Activated CD4-positive, alpha-beta T cell treated with anti-CD3 and anti-CD28 coated beads, Interleukin-2, amount 50 U/mL, for 1 hour (primary cell): ENCODE measurements around the gene FST.
A peak's percentile ranks its signal among the peaks of the same experiment; 100 is the strongest.

ENCODE experiments used
- DNase-seq: peaks from one replicate; pipeline ENCODE4 v3.0.0-alpha.2; 2020

FST gene

GRCh38 chr5:53475320-53475719, 5.1 kb upstream of the FST start:
- DNase-seq, result no peak

DNA sequence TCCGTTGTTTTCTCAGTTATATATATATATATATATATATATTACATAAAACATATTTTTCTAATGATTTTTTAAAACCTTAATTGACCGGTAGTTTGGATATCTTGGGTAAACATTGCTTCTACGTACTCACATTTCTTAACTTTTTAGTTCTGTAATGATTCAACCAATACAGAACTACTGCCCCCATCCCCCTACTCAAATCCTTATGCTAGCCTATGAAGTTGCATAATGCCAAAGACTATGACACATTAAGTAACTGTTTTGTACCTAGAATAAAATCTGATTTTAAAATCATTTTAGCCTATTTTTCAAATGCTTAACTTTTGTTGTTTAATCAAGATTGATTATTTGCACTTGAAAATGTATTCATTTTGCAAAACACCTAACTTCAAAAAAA, 4.4 kb upstream of the FST start:
- no peak for DNase-seq

DNA sequence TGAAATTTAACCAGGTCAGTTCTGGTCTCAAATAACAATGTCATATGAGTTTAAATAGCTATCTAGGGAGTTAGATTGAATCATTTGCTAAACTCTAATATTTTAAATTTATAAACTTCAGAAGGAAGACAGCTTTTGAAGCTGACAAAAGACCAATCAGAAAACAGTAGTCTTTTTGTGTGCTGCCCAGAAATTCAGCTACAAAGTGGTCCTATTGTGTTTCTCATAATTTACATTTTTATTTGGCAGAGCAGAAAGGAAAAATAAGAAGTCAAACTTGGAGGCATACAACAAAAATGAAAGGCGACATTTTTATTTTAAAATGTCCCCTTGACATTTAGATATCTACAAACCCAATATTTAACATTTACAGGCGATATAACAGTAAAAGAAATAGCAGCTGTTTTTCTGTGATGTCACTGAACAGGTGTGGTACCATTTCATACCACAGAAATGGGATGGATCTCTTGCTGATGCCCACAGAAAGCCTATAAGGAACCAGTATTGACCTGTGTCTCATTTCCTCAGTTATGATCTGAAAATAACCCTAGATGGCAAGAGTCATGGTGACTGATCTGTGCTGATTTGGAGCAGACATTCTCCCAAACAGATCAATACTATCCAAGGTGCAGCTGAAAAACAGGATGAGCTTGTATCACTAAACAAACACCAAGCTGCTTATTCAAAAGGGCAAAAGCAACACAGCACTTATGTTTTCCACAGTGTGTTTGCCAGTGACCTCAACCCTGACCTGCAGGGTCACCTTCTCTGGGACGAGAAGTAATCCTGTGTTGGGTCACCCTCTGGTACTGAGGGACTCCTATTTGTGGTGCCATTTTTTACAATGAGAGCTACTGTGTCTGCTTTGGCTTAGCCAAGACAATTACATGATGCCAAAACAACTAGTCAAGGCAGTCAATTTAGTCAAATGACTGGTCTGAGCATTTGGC, 3.6 kb upstream of the FST start:
- DNase-seq, result no peak

- DNase-seq, result no peak
Observed at GRCh38 chr5:53478411-53479044, 1.9 kb upstream of the FST start.

DNA sequence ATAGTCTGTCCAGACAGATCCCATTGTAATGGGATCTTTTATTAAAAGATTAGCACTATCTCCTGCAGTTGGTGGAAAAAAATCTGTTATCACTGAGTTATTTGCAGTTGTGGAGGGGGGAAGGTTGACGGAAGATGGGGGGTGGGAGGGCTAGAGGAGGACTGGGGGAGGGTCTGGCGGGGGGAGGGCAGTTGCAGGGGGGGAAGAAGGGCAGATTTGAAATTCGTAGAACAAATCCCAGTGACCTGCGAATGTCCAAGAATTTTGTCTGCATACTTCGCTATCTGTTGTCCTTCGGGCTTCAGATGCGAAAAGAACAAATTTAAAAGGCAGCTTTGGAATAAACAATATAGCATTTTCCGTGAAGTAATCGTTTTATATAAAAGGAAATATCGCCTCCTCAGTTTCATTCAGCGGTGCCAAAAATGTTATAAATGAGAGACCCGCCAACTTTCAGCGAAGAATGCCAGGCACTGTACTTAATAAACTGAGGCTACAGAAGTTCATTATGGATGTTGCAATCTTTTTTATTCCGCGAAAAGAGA, 1.3 kb upstream of the FST start:
- no peak for DNase-seq

DNA sequence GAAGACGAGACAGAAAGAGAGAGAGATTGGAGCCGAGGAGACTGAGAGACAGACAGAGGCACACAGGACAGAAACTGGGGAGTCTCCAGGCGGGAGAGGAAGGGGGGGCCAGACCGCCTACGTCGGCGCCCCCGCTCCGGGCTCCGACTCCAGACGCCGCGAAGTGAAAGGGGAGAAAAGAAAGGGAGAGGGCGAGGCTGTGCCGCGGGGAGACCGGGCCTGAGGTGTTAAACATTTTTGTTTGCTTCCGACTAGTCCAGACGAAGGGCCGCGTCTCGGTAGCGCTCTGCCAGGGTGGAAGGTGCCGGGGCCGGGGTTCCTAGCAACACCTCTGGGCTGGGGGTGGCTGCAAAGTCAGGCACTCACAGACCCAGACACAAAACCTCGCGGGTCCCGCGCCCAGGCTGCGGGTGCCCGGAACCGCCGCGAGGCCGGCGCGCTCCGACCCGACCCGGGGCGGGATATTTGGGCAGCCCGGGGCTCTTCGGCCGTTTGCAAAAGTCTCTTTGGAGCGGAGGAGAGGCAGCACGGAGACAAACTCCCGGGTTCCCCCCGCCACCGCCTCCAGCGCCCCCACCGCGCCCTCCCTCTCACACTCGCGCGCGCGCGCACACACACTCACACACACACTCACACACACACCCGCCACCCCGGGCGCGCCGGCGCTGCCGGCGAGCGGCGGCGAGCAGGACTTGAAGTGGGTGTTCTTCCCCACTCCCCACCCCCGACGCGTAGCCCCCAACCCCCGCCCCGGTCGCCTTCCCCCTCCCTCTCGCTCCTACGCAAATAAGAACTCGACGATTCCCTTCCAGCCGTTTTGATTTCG, 626 bp upstream of the FST start:
- DNase-seq, result no peak

GRCh38 chr5:53481159-53481886, 894 bp downstream of the FST start:
- DNase-seq, result no peak

- DNase-seq, result peak; percentile 42
Observed at GRCh38 chr5:53481887-53482716, 1.7 kb downstream of the FST start.

DNA sequence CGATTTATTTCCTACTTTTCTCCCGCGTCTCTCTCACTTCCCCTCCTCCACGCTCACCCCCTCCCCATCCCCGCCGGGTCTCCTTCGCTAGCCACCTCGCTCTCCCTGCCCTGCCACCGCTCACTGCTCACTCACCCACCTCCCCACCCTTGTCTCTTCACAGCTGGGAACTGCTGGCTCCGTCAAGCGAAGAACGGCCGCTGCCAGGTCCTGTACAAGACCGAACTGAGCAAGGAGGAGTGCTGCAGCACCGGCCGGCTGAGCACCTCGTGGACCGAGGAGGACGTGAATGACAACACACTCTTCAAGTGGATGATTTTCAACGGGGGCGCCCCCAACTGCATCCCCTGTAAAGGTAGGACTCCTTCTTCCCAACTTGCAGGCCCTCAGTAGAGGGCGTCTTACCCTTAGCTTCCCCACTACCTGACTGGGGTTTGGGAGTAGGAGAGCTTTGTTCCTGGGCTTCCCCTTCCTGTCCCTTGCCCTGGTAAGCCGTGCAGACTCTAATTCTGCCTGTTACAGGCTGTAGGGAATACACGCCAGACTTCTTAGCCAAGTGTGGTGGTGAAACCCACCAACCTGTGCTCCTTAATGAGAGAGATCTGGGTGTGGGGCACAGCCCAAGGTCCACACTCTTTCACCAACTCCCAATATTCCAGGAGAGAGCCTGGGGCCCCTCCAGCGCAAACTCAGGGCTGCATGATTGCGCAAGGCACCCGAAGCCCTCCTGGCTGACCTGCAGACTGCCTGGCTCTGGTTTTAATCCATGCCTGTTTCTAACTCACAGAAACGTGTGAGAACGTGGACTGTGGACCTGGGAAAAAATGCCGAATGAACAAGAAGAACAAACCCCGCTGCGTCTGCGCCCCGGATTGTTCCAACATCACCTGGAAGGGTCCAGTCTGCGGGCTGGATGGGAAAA, 2.5 kb downstream of the FST start:
- DNase-seq, result no peak

DNA sequence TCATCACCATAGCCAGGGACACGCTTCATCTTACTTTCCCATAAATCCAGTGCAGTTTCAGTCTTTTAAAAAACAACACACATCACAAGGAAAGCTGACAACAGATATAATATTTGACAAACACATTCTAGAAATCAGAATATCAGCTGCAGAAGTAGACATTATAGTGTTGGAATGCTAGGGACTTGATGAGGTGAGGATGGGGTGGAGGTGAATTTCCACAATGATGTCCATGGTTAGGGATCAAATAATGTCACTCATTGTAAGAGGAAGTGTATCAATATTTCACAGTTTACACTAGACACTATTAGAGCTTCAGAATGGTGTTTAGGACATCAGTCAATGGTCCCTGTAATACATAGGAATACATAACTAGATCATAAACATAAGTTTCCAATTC, 7.0 kb downstream of the FST start:
- DNase-seq, result no peak

DNA sequence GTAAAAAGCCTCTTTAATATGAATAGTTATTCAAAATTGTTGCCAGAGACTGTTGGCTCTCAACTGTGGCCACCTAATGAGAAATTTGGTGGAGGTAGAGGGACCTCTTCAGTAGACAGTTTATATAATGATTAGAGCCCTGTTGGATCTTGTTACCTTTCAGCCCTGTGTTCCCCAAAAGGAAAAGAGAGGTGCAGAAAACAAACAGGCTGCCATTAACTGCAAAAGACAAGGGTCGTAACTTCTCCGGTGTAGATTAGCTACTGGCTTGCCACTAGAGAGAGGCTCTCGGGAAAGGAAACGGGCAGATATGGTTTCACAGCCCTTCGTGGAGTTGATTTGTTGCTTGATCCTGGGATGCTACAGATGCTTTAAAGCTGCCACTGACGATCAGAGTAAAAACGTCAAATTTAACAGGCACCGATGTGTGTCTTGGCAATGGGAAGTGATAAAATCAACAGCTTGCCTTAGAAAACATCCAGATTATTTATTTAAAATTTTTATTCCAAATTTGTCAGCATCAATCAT, 7.8 kb downstream of the FST start:
- no peak for DNase-seq

DNA sequence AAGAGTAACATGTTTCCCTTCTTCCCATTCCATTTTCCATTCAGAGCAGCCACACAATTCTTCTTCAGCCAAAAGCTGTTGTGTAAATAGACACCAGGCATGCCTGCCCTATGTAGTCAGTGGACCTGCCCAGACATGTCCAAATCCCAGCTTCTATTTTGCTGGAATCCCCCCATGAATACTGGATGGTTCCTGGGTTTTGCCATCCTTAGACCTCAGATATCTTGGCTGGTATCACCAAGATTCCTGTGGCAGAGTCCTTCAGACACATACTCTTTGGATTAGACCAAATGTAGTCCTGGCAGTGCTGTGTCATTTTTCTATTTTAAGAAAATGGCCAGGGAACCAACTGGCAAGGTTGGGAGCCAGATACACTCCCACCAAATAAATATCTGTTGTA, 10.3 kb downstream of the FST start:
- no peak for DNase-seq

DNA sequence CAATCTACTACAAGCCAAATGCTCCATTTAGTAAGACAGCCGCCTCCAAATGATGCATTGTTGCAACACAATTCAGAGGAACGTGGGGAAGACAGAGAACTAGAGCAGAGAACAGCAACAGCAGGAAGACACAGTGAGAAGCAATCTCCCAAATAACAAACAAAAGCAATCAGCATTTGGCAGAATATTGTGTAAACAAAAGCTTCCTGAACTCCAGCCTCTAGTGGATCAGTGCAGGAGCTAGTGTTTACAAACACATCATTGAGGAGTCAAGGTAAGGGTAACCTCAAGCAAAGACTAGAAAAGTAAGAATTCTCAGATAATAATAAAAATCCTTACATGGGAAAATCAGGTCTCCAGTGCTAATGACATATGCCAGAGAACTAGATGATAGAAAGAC, 20.6 kb downstream of the FST start:
- DNase-seq, result no peak

DNA sequence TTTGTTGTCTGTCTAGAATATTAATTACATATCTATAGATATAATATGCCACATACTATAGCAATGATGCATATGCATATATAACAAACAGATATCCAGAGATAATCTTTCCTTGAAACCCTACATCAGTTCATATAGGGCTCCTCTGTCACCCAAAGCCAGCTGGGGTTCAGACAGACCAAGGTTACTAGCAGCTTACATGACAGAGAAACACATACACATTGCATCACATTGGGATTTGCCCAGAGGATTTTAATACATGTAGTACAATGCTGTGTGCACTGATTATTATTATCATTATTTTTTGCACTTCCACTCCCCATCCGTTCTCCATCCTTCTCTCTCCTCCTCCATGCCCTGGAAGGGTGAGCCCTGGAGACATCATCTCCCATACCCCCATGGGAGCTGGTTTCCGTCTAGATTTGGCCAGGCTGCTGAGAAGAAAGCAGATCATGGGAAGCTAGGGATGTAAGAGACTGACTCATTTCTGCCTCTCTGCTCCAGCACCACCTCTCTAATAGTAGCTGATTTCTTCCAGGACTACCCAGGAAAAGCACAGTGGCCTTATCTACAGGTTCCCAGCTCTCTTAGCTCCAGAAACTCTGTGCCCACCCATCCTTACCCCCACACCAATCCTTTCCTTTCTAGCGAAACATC, 23.3 kb downstream of the FST start:
- DNase-seq, result no peak

DNA sequence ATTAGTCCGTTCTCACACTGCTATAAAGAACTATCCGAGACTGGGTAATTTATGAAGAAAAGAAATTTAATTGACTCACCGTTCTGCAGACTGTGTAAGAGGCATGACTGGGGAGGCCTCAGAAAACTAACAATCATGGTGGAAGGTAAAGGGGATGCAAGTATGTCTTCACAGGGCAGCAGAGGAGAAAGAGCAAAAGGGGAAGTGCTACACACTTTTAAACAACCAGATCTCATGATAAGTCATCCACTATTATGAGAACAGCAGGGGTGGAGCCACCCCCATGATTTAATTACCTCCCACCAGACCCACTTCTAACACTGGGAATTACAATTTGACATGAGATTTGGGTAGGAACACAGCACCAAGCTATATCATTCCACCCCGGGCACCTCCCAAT, 26.6 kb downstream of the FST start:
- no peak for DNase-seq

GRCh38 chr5:53508125-53508524, 27.7 kb downstream of the FST start:
- no peak for DNase-seq

- DNase-seq, result no peak
Observed at GRCh38 chr5:53512539-53512938, 32.1 kb downstream of the FST start.

DNA sequence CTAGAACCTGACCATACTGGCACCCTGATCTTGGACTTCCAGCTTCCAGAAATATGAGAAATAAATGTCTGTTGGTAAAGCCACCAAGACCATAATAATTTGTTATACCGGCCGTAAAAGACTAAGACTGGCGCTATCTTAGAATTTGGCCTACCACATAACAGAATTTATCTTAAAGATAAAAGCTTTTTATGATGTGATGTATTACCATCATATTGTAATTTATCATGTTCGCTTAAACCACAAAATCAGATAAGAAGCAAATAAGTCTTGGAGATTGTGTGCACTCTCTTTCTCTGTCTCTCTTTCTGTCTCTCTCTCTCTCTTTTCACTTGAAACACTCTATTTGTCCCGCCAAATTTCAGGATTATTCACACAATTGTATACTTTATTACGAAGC, 35.6 kb downstream of the FST start:
- DNase-seq, result no peak

DNA sequence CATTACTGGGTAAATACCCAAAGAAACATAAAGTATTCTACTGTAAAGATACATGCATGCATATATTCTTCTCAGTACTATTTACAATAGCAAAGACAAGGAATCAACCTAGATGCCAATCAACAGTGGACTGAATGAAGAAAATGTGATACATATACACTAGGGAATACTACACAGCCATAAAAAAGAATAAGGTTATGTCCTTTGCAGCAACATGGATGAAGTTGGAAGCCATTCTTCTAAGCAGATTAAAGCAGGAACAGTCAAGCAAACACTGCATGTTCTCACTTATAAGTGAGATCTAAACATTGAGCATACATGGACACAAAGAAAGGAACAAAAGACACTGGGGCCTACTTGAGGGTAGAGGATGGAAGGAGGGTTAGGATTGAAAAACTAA, 40.4 kb downstream of the FST start:
- DNase-seq, result no peak
